Measurements from ENCODE around the gene OSBP2. TPM values are rescaled to one million over a fixed set of nuclear protein-coding genes. Genes with fewer than 3 reads are reported as not detected.

The OSBP2 gene
- polyA plus RNA-seq, 1 donor (not counting 4 experiments of a cell fraction or from before 2014, with no cell fraction given), result 3.0 TPM

DNA sequence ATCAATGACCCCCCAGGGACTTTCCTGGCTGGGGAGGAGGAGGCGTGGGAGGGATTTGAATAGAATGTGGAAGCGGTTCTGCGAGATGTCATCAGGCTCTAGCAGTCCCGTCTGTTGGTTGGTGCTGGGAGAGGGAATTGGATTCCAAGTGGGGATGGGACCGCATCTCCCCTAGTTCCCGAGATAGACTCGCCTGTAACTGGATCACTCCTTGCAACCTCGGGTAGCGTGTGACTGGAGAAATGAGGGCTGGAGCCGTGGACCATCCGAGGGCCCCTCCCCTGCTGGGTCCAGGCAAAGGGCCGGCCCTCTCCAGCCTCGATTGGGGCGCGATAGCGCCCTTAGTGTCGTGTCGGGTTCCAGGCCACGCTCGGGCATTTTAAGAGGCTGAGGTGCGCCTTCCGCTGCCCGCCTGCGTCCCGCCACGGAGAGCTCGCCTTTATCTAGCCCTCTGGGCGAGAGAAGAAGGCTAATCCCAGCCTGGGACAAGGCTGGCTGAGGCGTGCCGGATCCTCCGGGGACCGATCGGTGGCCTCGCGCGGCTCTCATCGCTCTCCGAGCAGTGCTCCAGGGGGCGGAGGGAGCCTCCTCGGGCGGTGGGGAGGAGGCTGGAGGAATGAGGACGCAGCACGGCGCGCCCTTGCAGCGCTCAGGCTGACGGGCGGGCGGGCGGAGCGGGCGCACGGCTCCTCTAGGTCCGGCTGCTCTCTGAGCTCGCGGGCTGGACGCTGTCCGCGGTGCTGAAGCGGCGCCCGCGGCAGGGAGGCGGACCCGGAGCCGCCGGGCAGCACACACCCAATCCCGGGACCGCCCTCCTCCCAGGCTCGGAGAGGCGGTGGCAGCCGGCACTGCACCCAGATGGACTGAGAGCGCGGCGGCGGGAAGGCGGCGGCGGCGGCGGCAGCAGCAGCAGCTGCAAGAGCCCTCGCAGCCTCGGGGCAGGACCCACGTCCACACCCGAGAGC lies 107.8 kb downstream of the OSBP2 start:
- H3K9me3 ChIP-seq (ENCODE audit: control insufficient read depth, low read depth, low read length), result no peaks in the 10 kb centered on the region
- TF ChIP-seq CTCF (optimal IDR thresholded peaks at IDR 0.05 in 1 of 3, IDR thresholded peaks at IDR 0.05 in 1 of 3, conservative IDR thresholded peaks at IDR 0.05 in 1 of 3; ENCODE audit: extremely low read depth in 1 of 3, insufficient read depth in 2 of 3, low read length in 3 of 3) (peak in 1 of 3 experiments; percentile 32), EZH2 (IDR thresholded peaks at IDR 0.05; ENCODE audit: low read length) (peak; percentile 40)
- H3K27ac ChIP-seq (ENCODE audit: control insufficient read depth, insufficient read depth, low read length), result no peak overlapping the region
- peaks cover 46% of the 10 kb centered on the region for H3K4me1 ChIP-seq (ENCODE audit: control insufficient read depth, extremely low read depth, insufficient read depth, low read length)
- DNase-seq (ENCODE audit: low read depth, low spot score) (peak; percentile 52), FAIRE-seq (peak; percentile 41)
- peaks cover 3% of the 10 kb centered on the region for H3K27me3 ChIP-seq (ENCODE audit: control insufficient read depth, extremely low read depth, insufficient read depth, low read length)
- dilution Hi-C loops (cut with MboI; ENCODE audit: extremely low pct_ligation_motif_present, low sequenced_read_pairs), result no loop called here
- peak overlapping the region; percentile 70 for H3K9ac ChIP-seq (ENCODE audit: control insufficient read depth, extremely low read depth, insufficient read depth, low read length)
- H3K4me2 ChIP-seq (ENCODE audit: control insufficient read depth, extremely low read depth, insufficient read depth, low read depth, low read length), result peak overlapping the region; percentile 84
- H2AFZ ChIP-seq (ENCODE audit: control insufficient read depth, low read length), result peak overlapping the region; percentile 38
- peaks cover 4% of the 10 kb centered on the region for H3K9me1 ChIP-seq (ENCODE audit: control insufficient read depth, extremely low read depth, insufficient read depth, low read length)
- H3K4me3 ChIP-seq (ENCODE audit: control insufficient read depth in 2 of 3, extremely low read depth in 1 of 3, insufficient read depth in 2 of 3, low read depth in 1 of 3, low read length in 3 of 3), result peak overlapping the region; percentile 30 to 89 (median 46)
- H3K79me2 ChIP-seq (ENCODE audit: control insufficient read depth, insufficient read depth, low read length), result no peaks in the 10 kb centered on the region
- no peaks in the 10 kb centered on the region for H4K20me1 ChIP-seq (ENCODE audit: control insufficient read depth, extremely low read depth, insufficient read depth, low read length)
- no peaks in the 10 kb centered on the region for H3K36me3 ChIP-seq (ENCODE audit: control insufficient read depth in 2 of 2, extremely low read depth in 1 of 2, insufficient read depth in 2 of 2, low read length in 2 of 2)

DNA sequence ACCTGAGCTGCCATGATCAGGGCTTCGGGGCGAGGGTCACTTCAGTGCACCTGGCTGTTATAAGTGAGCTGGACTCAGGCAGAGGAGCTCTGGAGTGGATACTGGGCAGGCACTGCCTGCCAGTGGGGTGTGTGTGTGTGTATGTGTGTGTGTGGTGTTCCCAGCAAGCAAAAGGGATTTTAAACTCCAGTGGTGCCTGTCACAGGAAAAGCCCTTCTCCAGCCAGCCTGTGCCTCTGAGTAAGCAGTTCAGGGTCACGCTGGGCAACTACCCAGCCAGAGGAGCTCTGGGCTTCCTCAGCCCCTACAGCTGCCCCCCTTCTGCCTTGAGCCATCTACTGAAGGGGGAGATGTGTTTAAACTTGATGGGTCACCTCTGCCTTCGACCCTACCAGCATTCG lies 109.0 kb downstream of the OSBP2 start:
- H3K9me1 ChIP-seq (ENCODE audit: control insufficient read depth, extremely low read depth, insufficient read depth, low read length), result peaks cover 4% of the 10 kb centered on the region
- H3K4me3 ChIP-seq (ENCODE audit: control insufficient read depth in 2 of 3, extremely low read depth in 1 of 3, insufficient read depth in 2 of 3, low read depth in 1 of 3, low read length in 3 of 3), result peak overlapping the region in 1 of 3 experiments; percentile 89
- H3K9me3 ChIP-seq (ENCODE audit: control insufficient read depth, low read depth, low read length), result no peaks in the 10 kb centered on the region
- peak overlapping the region; percentile 70 for H3K9ac ChIP-seq (ENCODE audit: control insufficient read depth, extremely low read depth, insufficient read depth, low read length)
- dilution Hi-C loops (cut with MboI; ENCODE audit: extremely low pct_ligation_motif_present, low sequenced_read_pairs), result no loop called here
- H3K27me3 ChIP-seq (ENCODE audit: control insufficient read depth, extremely low read depth, insufficient read depth, low read length), result peaks cover 3% of the 10 kb centered on the region
- no peak overlapping the region for H2AFZ ChIP-seq (ENCODE audit: control insufficient read depth, low read length)
- peaks cover 46% of the 10 kb centered on the region for H3K4me1 ChIP-seq (ENCODE audit: control insufficient read depth, extremely low read depth, insufficient read depth, low read length)
- DNase-seq (ENCODE audit: low read depth, low spot score) (no peak), FAIRE-seq (no peak)
- no peak for TF ChIP-seq EZH2 (IDR thresholded peaks at IDR 0.05; ENCODE audit: low read length)
- no peak for TF ChIP-seq CTCF (optimal IDR thresholded peaks at IDR 0.05 in 1 of 3, IDR thresholded peaks at IDR 0.05 in 1 of 3, conservative IDR thresholded peaks at IDR 0.05 in 1 of 3; ENCODE audit: extremely low read depth in 1 of 3, insufficient read depth in 2 of 3, low read length in 3 of 3)
- H4K20me1 ChIP-seq (ENCODE audit: control insufficient read depth, extremely low read depth, insufficient read depth, low read length), result no peaks in the 10 kb centered on the region
- no peaks in the 10 kb centered on the region for H3K36me3 ChIP-seq (ENCODE audit: control insufficient read depth in 2 of 2, extremely low read depth in 1 of 2, insufficient read depth in 2 of 2, low read length in 2 of 2)
- H3K79me2 ChIP-seq (ENCODE audit: control insufficient read depth, insufficient read depth, low read length), result no peaks in the 10 kb centered on the region
- peak overlapping the region; percentile 34 for H3K4me2 ChIP-seq (ENCODE audit: control insufficient read depth, extremely low read depth, insufficient read depth, low read depth, low read length)
- H3K27ac ChIP-seq (ENCODE audit: control insufficient read depth, insufficient read depth, low read length), result peak overlapping the region; percentile 67

Data from keratinocyte (primary cell).